Left lung (tissue), 10 donors: Measurements from ENCODE around the gene PLEKHG1. TPM values are rescaled to one million over a fixed set of nuclear protein-coding genes. Genes with fewer than 3 reads are reported as not detected.

Experiments used
- ATAC-seq: fragments of 200-7000 bp; cut with Tn5 transposase; one replicate; pipeline ENCODE4 v1.9.1; 2020; ENCODE audit warnings: moderate library complexity
- DNase-seq, 4 donors: peaks; one replicate each; pipeline ENCODE4 v3.0.0-alpha.2; 2013 to 2020
- H3K27ac ChIP-seq, 2 donors: fragments of 200-600 bp; sonication (generic) in 1 of 2; one replicate each; pipeline versions ENCODE4 v1.5.0 to v1.8.0; 2020 to 2021
- H3K27me3 ChIP-seq, 2 donors: fragments of 200-600 bp; sonication (generic) in 1 of 2; one replicate each; pipeline versions ENCODE4 v1.5.0 to v1.8.0; 2020 to 2021
- H3K36me3 ChIP-seq, 2 donors: fragments of 200-600 bp; sonication (generic) in 1 of 2; one replicate each; pipeline versions ENCODE4 v1.5.0 to v1.8.0; 2020 to 2021
- H3K4me1 ChIP-seq, 2 donors: fragments of 200-600 bp; one replicate each; pipeline ENCODE4 v1.8.0; 2021
- H3K4me3 ChIP-seq, 2 donors: fragments of 200-600 bp; sonication (generic) in 1 of 2; one replicate each; pipeline versions ENCODE4 v1.5.0 to v1.8.0; 2020 to 2021; ENCODE audit warnings: mild to moderate bottlenecking in 1 of 2
- H3K9me3 ChIP-seq, 2 donors: fragments of 200-600 bp; sonication (generic) in 1 of 2; one replicate each; pipeline versions ENCODE4 v1.5.0 to v1.8.0; 2020 to 2021
- CTCF ChIP-seq, 2 donors: fragments of 200-600 bp; sonication (generic) in 1 of 2; IDR thresholded peaks; one replicate each; pipeline versions ENCODE4 v1.5.0 to v1.8.0; 2021; ENCODE audit warnings: antibody characterized with exemption in 2 of 2
- intact Hi-C, 2 donors: fragments of 100-400 bp; cut with DNase I; formaldehyde crosslinking; loops; one replicate each; pipeline versions ENCODE4 v1.11.2 to v1.14.2; 2022
- polyA plus RNA-seq, 6 donors: library from polyadenylated mRNA; unstranded; fragments of 120-200 nt; gene quantifications; one replicate each; pipeline ENCODE4 v1.2.1, GENCODE V29; 2013; ENCODE audit not compliant: insufficient read length in 6 of 6
- total RNA-seq, 2 donors: library from RNA; stranded (reverse); fragmentation: NEBNext Ultra II Directional; extraction: Animal tissue kit (Norgen Biotek cat#: 25700); gene quantifications; one replicate each; pipeline ENCODE4 v1.2.1, GENCODE V29; 2021
- donor health status: DM: no; HTN: yes; CAD: no.
- donor health status: DM: no; HTN: no; CAD: no.

Gene PLEKHG1
- total and polyA plus RNA-seq, 8 donors, result 16.7 to 34.2 (median 30.6) TPM

- intact Hi-C loops, result no loop called here
- Histone ChIP-seq H3K9me3 (no peaks in the 10 kb centered on the region), H3K27ac (no peak overlapping the region), H3K4me1 (peaks cover 7 to 8% of the 10 kb centered on the region in 2 donors), H3K4me3 (no peak overlapping the region), H3K36me3 (no peaks in the 10 kb centered on the region), H3K27me3 (no peaks in the 10 kb centered on the region)
- no peak for TF ChIP-seq CTCF (IDR thresholded peaks at IDR 0.05)
- DNase-seq, result no peak
- no peak for ATAC-seq
These were observed 46.5 kb downstream of the PLEKHG1 start for GRCh38 chr6:150646228-150646627.

GRCh38 chr6:150647051-150647450, 47.4 kb downstream of the PLEKHG1 start:
- DNase-seq (no peak), ATAC-seq (no peak)
- TF ChIP-seq CTCF (IDR thresholded peaks at IDR 0.05), result no peak
- H3K4me1 ChIP-seq, result peaks cover 2 to 4% of the 10 kb centered on the region in 2 donors
- no peak overlapping the region for H3K4me3 ChIP-seq
- no peaks in the 10 kb centered on the region for H3K9me3 ChIP-seq
- intact Hi-C loops, result no loop called here
- H3K27me3 ChIP-seq, result no peaks in the 10 kb centered on the region
- H3K27ac ChIP-seq, result no peak overlapping the region
- no peaks in the 10 kb centered on the region for H3K36me3 ChIP-seq

Other genes starting within 250 kb of the PLEKHG1 start
- 1 to 10 TPM; 1.3 to 7.7 TPM for gene IYD, start 230.9 kb upstream of the PLEKHG1 start, total RNA-seq
- gene IYD, start 230.9 kb upstream of the PLEKHG1 start, polyA plus RNA-seq, result 1 to 10 TPM; 1.8 to 3.3 (median 2.9) TPM